Fibroblast of peridontal ligament (primary cell): ENCODE data around the gene SCAND1.

Experiments used
- DNase-seq: peaks from one replicate; pipeline ENCODE4 v3.0.0-alpha.2; 2010; ENCODE audit errors: extremely low read depth

Gene SCAND1

DNA sequence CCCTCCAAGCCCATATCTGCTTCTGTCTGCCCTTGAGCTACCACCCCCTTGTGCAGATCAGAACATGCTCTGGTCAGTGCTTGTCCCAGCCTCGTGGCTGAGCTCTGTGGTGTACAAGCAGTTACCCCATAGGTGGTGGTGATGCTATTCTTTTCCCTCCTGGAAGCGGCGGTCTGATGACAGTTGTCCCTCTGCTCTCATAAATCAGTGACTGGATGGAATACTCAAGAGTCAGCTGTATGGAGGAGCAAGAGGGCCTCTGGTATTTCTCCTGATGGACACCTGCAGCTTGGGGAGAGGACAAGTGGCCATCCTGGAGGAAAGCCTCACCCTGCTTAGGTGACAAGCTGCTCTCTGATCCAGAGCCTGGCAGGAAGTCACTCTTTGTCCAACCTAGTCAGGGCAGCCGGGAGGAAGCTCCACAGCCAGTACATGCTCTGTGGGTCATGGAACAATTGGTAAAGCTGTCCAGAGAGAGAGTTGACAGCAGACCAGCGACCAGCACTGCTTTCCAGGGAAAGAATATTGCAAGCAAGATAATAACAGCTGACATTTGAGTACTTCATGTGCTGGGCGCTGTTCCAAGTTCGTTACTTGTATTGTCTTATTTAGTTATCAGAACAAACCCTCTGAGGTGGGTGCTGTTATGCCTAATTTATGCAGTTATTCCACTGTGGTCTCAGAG, 47.1 kb downstream of the SCAND1 start:
- no peak for DNase-seq

DNA sequence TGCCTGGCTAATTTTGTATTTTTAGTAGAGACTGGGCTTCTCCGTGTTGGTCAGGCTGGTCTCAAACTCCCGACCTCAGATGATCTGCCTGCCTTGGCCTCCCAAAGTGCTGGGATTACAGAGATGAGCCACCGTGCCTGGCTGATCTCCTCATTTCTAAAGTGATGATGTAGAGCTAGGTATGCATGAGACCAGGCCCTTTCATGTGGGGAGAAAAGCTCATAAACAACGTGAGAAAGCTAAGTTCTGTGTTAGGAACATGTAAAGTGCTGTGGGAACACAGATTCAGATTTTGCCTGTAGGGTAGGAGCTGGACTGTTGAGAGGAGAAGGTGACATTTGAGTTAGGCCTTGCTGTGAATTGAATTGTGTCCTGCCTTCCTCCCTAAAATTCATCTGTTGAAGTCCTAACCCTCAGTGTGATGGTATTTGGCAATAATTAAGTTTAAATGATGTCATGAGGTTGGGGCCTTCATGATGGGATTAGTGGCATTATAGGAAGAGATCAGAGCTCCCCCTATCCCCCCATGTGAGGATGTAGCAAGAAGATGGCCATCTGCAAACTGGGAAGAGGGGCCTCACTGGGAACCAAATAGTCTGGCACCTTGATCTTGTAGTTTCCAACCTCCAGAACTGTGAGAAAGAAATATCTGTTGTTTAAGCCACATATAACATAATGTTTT, 49.2 kb downstream of the SCAND1 start:
- no peak for DNase-seq

DNA sequence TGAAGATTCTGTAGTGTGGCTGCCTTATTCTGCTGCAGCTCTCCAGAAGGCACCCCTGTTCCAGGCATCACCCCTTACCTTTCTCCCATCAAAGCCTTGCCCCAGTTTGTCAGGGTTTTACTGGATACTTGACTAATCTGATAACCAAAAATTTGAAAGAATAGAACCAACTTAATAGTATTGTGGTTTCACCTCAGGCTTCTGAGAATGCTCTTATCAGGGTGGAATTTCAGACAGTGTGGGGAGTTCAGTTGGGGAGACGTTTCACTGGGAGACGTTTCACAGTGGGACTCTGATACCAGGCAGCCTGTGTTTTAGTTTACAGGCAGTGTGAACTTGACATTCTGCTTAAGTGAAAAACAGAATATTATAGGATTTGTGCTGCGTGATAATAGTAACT, 50.5 kb downstream of the SCAND1 start:
- DNase-seq, result no peak
